BLaER1 (cell line): Measurements from ENCODE around the gene SERTM1.

Experiments
- H3K27ac ChIP-seq: shearing (Covaris generic); formaldehyde crosslinking; 2 replicates; pipeline ENCODE4 v1.8.1; 2022
- H3K27me3 ChIP-seq: shearing (Covaris generic); formaldehyde crosslinking; 2 replicates; pipeline ENCODE4 v1.8.1; 2022
- H3K36me3 ChIP-seq: shearing (Covaris generic); formaldehyde crosslinking; 2 replicates; pipeline ENCODE4 v1.8.1; 2022
- H3K4me1 ChIP-seq: shearing (Covaris generic); formaldehyde crosslinking; 2 replicates; pipeline ENCODE4 v1.8.1; 2022
- H3K4me2 ChIP-seq: shearing (Covaris generic); formaldehyde crosslinking; 2 replicates; pipeline ENCODE4 v1.8.1; 2022
- H3K4me3 ChIP-seq: shearing (Covaris generic); formaldehyde crosslinking; 2 replicates; pipeline ENCODE4 v1.8.1; 2022
- H3K9ac ChIP-seq: shearing (Covaris generic); formaldehyde crosslinking; 2 replicates; pipeline ENCODE4 v1.8.1; 2022
- H3K9me3 ChIP-seq: shearing (Covaris generic); formaldehyde crosslinking; 2 replicates; pipeline ENCODE4 v1.8.1; 2022
- H4K20me1 ChIP-seq: shearing (Covaris generic); formaldehyde crosslinking; 2 replicates; pipeline ENCODE4 v1.8.1; 2022
- Cebpa-rat ChIP-seq: shearing (Covaris generic); IDR thresholded peaks from 2 replicates; pipeline ENCODE4 v1.8.1; 2022

Gene SERTM1

GRCh38 chr13:36674337-36675212 lies 755 bp downstream of the SERTM1 start:
- no peak overlapping the region for H3K27ac ChIP-seq
- H3K9ac ChIP-seq: no peak overlapping the region
- no peaks in the 10 kb centered on the region for H3K4me1 ChIP-seq
- H4K20me1 ChIP-seq: no peaks in the 10 kb centered on the region
- peaks cover 16% of the 10 kb centered on the region for H3K9me3 ChIP-seq
- H3K4me2 ChIP-seq: no peak overlapping the region
- no peak overlapping the region for H3K4me3 ChIP-seq
- H3K36me3 ChIP-seq: no peaks in the 10 kb centered on the region
- no peaks in the 10 kb centered on the region for H3K27me3 ChIP-seq
- no peak for TF ChIP-seq Cebpa-rat

- no peaks in the 10 kb centered on the region for H4K20me1 ChIP-seq
- H3K4me2 ChIP-seq: no peak overlapping the region
- no peak overlapping the region for H3K27ac ChIP-seq
- no peak overlapping the region for H3K4me3 ChIP-seq
- no peaks in the 10 kb centered on the region for H3K4me1 ChIP-seq
- no peak for TF ChIP-seq Cebpa-rat
- H3K9ac ChIP-seq: no peak overlapping the region
- H3K9me3 ChIP-seq: peaks cover 16% of the 10 kb centered on the region
- no peaks in the 10 kb centered on the region for H3K27me3 ChIP-seq
- no peaks in the 10 kb centered on the region for H3K36me3 ChIP-seq
Observed at GRCh38 chr13:36675213-36675536, 1.4 kb downstream of the SERTM1 start.

DNA sequence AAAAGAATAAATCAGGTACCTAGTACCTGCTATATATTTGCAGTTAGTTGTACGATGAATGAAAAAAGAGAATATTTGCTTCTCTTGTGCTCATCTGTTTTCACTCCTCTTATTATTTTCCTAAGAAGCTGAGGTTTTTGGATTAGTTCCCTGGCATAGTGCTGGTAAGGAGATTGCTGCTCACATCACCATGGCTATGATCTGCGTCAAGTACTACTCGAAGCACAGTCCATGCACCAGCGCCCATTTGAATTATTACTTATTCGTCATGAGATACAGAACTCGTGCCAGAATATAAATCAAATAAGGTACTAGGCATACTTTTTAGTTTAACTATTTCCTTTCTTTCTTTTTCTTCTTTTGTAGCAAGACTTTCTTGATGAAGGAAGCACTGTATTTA lies 7.1 kb downstream of the SERTM1 start:
- H3K4me2 ChIP-seq: no peak overlapping the region
- TF ChIP-seq Cebpa-rat: no peak
- H3K9ac ChIP-seq: no peak overlapping the region
- no peaks in the 10 kb centered on the region for H3K4me1 ChIP-seq
- H3K27ac ChIP-seq: no peak overlapping the region
- no peak overlapping the region for H3K4me3 ChIP-seq
- no peaks in the 10 kb centered on the region for H3K27me3 ChIP-seq
- H3K9me3 ChIP-seq: no peaks in the 10 kb centered on the region
- H4K20me1 ChIP-seq: no peaks in the 10 kb centered on the region
- H3K36me3 ChIP-seq: no peaks in the 10 kb centered on the region

GRCh38 chr13:36681894-36682624 lies 8.2 kb downstream of the SERTM1 start:
- no peaks in the 10 kb centered on the region for H3K36me3 ChIP-seq
- no peak overlapping the region for H3K27ac ChIP-seq
- no peak for TF ChIP-seq Cebpa-rat
- no peaks in the 10 kb centered on the region for H3K4me1 ChIP-seq
- H3K27me3 ChIP-seq: no peaks in the 10 kb centered on the region
- H3K4me3 ChIP-seq: no peak overlapping the region
- no peak overlapping the region for H3K4me2 ChIP-seq
- H4K20me1 ChIP-seq: no peaks in the 10 kb centered on the region
- no peak overlapping the region for H3K9ac ChIP-seq
- no peaks in the 10 kb centered on the region for H3K9me3 ChIP-seq

DNA sequence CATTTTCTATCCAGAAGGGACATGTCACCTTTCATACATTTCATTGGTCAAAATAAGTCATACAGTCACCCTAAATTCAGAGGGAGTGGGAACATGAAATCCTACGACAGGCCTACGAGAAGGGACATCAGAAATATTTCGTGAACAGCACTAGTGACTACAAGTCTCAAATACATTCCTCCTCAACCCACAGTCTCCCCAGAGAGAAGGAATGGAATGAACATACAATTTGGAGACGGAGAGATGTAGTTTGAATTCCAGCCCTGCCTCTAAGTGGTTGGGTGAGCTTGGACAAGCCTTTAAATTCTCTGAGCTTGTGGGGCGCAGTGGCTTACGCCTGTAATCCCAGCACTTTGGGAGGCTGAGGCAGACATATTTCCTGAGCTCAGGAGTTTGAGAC lies 9.9 kb downstream of the SERTM1 start:
- no peak overlapping the region for H3K27ac ChIP-seq
- no peak overlapping the region for H3K4me3 ChIP-seq
- H4K20me1 ChIP-seq: no peaks in the 10 kb centered on the region
- no peaks in the 10 kb centered on the region for H3K36me3 ChIP-seq
- H3K9ac ChIP-seq: no peak overlapping the region
- H3K4me2 ChIP-seq: no peak overlapping the region
- no peaks in the 10 kb centered on the region for H3K4me1 ChIP-seq
- TF ChIP-seq Cebpa-rat: no peak
- no peaks in the 10 kb centered on the region for H3K9me3 ChIP-seq
- no peaks in the 10 kb centered on the region for H3K27me3 ChIP-seq

DNA sequence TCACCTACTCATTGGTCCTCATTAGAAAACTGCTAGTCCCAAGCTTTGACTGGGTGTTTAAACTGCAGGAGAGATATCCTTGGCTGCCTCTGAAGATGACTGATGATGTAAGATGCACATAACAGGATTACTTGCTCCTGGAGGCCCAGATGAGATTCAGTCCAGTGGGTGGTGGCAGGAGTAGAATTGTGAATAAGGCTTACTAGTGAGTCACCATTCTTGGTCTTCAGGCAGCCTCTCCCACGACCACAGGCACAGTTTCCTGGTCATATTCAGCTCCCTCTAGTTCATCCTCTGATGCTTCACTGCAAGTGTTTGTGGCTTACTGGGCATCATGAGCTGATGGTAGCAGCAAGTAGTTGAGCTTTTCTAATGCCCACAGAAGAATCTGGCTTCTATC lies 12.1 kb downstream of the SERTM1 start:
- Histone ChIP-seq H3K27ac (no peak overlapping the region), H3K4me3 (no peak overlapping the region), H3K9me3 (no peaks in the 10 kb centered on the region), H3K4me1 (no peaks in the 10 kb centered on the region), H3K4me2 (no peak overlapping the region), H4K20me1 (no peaks in the 10 kb centered on the region), H3K36me3 (no peaks in the 10 kb centered on the region), H3K27me3 (no peaks in the 10 kb centered on the region), H3K9ac (no peak overlapping the region)
- no peak for TF ChIP-seq Cebpa-rat

GRCh38 chr13:36696410-36697010 lies 22.7 kb downstream of the SERTM1 start:
- TF ChIP-seq Cebpa-rat: no peak
- no peaks in the 10 kb centered on the region for H3K9me3 ChIP-seq
- no peak overlapping the region for H3K4me2 ChIP-seq
- H3K4me3 ChIP-seq: no peak overlapping the region
- no peaks in the 10 kb centered on the region for H3K36me3 ChIP-seq
- no peaks in the 10 kb centered on the region for H3K27me3 ChIP-seq
- H4K20me1 ChIP-seq: no peaks in the 10 kb centered on the region
- H3K4me1 ChIP-seq: no peaks in the 10 kb centered on the region
- no peak overlapping the region for H3K9ac ChIP-seq
- no peak overlapping the region for H3K27ac ChIP-seq

DNA sequence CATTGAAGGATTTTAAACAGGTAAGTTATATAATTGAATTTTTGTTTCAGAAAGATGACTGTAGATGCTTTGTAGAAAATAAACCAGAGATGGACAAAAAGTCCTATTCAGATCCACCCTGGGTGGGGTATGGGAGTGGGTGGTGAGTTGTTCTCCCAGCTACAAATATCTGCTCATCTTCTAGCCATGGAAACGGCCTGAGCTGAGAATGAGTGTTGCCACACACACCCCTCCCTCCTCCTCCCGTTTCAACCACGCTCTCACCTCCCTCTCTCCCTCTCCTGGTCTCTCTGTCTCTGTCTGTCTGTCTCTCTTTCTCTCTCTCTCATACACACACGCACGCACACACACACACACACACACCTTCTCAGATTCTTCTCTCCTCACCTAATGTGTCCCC lies 26.4 kb downstream of the SERTM1 start:
- H3K27ac ChIP-seq: no peak overlapping the region
- no peak overlapping the region for H3K4me2 ChIP-seq
- no peaks in the 10 kb centered on the region for H3K27me3 ChIP-seq
- H3K9me3 ChIP-seq: no peaks in the 10 kb centered on the region
- no peaks in the 10 kb centered on the region for H3K4me1 ChIP-seq
- H3K9ac ChIP-seq: no peak overlapping the region
- no peak overlapping the region for H3K4me3 ChIP-seq
- H3K36me3 ChIP-seq: no peaks in the 10 kb centered on the region
- no peaks in the 10 kb centered on the region for H4K20me1 ChIP-seq
- TF ChIP-seq Cebpa-rat: no peak

- H3K9ac ChIP-seq: no peak overlapping the region
- H3K27me3 ChIP-seq: no peaks in the 10 kb centered on the region
- TF ChIP-seq Cebpa-rat: no peak
- no peak overlapping the region for H3K4me2 ChIP-seq
- H3K4me1 ChIP-seq: peaks cover 20% of the 10 kb centered on the region
- no peaks in the 10 kb centered on the region for H4K20me1 ChIP-seq
- H3K27ac ChIP-seq: no peak overlapping the region
- no peak overlapping the region for H3K4me3 ChIP-seq
- no peaks in the 10 kb centered on the region; the same call in 1 of the 2 replicates for H3K9me3 ChIP-seq
- no peaks in the 10 kb centered on the region for H3K36me3 ChIP-seq
Observed at GRCh38 chr13:36706755-36707154, 32.9 kb downstream of the SERTM1 start.
